ENCODE results near the gene ABHD10.

ABHD10 gene

DNA sequence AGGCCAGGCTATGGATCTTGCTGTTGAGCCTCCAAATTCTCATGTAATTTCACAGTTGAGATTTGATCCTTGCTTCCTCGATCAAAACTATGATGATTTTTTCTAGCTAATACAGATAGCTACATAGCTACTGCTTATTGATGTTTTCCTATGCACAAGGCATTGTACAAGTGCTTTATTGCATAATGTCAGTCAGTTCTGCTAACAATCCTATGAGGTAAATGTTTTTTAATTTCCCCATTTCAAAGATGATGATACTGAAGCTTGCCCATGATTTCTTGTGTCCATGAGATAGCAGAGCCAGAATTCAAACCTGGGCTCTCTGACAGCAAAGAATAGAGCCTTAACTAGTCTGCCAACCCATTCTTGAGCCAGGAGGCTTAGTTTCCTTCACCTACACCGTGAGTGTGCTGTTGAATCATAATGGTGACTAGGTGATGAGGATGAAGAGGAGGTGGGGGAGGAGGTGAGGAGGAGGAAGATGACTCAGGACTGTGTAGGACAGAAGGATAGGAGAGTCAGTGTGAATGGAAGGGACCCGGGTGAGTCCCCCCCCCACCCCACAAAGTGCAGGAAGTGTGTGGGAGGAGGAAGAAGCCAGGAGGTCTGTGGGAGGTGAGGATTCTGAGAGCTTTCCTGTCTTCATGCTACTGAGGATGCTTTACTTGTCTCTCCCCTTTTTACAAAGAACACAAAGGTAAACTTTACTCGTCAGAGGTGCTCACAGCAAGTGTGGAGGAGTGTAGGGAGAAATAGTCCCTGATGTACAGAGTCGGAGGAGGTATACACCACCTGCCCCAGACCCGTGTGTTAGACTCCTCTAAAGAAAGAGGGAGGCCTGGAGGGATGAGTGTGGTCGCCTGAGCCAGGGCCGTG is 23.5 kb downstream of the ABHD10 start:
- DNase-seq, result no peak

- DNase-seq, result no peak
These were observed 24.7 kb downstream of the ABHD10 start for GRCh38 chr3:112003321-112004080.

DNA sequence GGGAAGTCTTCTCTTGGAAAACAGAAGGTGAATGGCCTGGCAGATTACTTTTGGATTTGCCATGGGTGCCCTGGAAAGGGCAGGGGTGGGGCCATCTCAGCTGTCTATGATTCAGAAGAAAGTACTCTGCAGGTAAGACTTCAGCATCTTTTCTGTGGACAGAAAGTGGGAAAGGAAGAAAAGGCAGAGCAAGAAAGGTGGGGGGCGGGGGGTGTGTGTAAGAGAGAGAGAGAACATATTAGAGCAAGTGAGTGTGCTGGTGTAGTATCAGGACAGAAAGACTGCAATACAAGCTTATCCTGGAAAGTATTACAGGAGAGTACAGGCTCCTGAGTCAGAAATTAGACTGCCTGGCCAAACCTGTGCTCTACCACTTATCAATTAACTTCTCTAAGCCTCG is 25.4 kb downstream of the ABHD10 start:
- DNase-seq, result no peak

DNA sequence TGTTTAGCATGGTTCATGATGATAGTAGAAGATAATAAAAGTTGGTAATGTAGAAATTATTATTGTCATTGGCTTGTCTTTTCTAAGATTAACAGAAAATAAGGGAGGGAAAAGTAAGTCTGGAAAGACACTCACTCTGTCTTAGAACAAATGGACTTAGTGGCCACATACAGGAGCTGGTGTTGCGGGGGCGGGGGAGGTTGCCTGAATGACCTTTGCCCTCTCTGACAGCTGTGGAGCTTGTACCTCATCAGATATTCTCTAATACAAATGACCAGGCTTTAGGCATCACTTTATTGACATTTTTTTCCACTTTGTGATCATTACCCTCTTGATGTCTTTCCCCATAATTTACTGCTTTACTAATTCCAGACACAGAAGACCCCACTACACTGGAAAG is 25.8 kb downstream of the ABHD10 start:
- no peak for DNase-seq

DNA sequence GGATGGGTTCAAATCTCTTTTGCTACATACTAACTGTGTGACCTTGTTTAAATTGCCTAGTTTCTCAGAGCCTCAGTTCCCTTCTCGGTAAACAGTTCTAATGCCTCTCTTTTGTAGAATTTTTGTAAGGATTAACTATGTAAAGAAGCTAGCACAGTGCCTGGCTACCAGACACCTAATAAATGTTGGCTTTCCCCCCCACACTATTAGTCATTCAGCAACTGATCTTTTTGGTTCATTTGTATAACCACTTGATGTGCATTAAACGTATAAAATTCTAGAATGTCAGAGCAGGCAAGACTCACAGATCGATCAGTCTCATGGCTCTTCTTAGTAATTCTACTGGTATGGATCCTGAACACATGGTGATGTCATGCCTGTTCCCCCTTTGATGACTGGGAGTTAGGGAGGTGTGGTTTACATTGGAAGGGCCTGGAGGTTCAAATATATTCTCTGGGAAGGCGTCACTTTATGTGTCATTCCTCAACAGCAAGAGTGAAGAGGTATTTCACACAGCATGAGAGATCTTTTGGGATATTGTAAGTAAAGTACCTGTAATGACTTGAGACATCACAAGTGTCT is 26.4 kb downstream of the ABHD10 start:
- DNase-seq, result no peak

DNA sequence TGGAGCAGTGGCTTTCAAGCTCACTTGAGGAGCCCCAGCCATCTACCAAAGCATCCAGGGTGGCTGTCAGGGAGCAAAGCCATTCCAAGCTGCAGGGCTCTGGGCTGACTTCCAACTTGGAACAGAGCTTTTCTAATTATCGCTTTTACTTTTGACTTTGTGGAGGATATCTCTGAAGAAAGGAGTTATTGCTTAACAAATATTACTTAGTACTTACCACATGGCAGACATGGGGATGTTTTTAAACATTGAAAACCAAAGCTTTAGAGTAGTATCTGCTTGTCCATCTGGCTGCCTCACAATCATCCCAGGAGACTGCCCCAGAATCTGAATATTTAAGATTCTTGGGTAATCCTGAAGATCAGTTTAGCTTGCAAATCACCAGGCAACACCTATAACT is 28.8 kb downstream of the ABHD10 start:
- DNase-seq, result no peak

- no peak for DNase-seq
These were observed 30.8 kb downstream of the ABHD10 start for GRCh38 chr3:112009670-112010069.

DNA sequence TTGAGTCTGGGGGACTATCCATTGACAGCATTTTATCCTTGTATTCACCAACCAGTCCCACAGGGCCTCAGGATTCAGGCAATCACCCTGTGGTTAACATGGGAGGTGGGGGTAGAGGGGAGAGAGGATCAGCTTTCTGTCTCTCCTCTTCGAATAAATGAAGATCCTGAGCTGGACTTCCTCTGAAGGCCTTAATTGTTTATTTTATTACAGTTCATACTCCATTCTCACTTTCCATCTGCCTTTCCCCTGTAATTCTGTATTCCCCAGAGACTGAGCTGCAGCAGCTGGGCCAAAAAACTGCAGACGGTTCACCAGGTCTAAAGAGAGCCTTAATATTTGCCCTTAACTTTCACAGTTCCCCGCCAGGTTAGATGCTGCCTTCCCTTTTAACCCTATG is 31.8 kb downstream of the ABHD10 start:
- no peak for DNase-seq

- DNase-seq, result no peak
These were observed 32.6 kb downstream of the ABHD10 start for GRCh38 chr3:112011376-112011940.

GRCh38 chr3:112012205-112012992 is 33.6 kb downstream of the ABHD10 start:
- no peak for DNase-seq

GRCh38 chr3:112013058-112013783 is 34.4 kb downstream of the ABHD10 start:
- no peak for DNase-seq

DNA sequence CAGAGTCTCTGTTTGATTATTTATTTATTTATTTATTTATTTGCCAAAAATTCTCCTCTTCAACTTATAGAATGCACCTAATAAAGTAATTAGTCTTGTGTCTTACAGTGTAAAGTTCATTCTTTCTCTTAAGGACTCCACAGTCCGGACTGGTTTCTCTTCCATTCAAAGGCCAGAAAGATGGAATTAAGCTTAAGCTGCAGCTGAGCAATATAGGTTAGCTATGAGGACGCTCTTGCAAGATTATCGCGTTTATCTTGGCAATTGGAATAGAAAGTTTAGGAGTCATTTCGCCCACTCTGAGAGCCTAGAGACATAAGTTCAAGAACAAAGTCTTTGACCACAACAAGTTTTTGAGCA is 34.9 kb downstream of the ABHD10 start:
- no peak for DNase-seq

GRCh38 chr3:112017091-112017490 is 38.3 kb downstream of the ABHD10 start:
- DNase-seq, result no peak

DNA sequence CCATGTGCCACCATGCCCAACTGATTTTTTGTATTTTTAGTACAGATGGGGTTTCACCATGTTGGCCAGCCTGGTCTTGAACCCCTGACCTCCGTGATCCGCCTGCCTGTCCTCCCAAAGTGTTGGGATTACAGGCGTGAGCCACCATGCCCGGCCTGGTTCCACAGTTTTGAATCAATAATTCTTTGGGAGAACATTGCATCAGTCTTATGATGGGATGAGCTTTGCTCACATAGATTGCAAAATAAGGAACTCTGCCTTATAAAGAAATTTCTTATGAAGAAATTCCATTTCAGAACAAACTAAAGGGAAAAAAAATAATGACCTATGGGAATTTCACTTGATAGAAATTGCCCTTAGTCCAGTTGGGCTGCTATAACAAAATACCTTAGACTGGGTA is 39.9 kb downstream of the ABHD10 start:
- DNase-seq, result no peak

- DNase-seq, result no peak
These were observed 40.9 kb downstream of the ABHD10 start for GRCh38 chr3:112019716-112020115.

DNA sequence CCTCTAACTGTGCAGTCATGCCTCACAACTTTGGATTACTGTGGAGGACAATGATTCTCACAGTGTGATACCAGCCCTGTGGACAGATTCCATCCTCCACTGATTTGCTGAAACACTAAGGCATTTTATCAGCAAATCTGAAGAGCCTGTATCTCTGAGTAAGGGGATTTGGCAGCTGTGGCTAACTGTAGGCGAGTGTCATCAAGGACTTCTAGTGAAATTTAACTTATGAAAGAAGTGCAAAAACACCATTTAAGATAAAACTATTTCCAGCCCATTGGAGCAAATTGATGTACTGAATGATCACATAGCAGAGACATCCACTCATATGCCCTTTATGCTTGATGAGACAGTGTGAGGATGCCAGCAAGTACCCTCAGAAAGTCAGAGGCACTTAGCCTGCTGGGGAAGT is 41.9 kb downstream of the ABHD10 start:
- no peak for DNase-seq

DNA sequence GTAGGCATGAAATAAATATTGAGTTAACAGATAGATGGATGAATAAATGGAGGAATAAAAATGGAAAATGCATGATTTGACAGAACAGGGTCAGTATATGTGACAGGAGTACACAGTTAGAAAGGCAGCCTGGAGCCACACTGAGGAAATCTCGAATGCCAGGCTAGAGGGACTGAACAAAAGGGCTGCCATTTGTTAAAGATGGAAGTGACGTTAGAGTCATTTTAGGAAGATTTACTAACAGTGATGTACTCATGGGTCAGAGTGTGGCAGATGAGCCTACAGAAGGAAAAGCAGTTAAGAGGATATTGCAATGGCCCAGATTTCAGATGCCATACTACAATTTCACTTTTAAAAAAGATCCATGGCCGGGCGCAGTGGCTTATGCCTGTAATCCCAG is 48.3 kb downstream of the ABHD10 start:
- DNase-seq, result no peak

DNA sequence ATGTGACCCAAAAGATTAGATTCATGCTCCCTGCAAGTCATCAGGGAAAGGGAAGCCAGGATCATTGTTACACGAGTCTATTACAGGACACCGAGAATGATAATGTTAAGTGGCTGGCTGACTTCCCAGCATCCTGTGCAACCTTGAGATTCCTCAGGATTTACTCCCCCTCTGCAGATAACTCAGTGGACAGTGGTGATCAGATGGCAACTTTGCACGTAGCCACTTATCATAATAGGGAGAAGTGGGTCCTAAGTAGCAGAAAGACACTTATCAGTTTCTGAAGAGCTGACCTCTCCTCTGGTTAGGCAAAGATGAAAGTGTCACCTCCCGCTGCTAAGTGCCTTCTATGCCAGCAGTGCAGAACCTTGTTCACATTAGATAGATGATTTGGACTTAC is 49.0 kb downstream of the ABHD10 start:
- no peak for DNase-seq

DNA sequence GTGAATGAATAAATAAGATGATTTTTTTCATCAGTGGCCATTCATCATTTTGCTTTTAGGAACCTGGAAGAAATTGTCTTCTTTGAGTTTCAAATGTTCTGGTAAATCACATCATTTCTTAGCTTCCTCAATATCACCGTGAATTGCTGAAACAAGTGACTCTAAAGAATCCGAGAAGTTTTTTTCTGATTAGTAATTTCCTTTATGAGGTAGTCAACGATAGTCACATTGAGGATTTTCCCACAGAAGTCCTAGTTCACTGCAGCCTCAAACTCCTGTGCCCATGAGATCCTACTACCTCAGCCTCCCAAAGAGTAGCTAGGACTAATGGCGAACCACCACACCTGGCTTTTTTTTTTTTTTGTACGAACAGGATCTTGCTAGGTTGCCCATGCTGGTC is 52.1 kb downstream of the ABHD10 start:
- DNase-seq, result no peak

- DNase-seq, result no peak
These were observed 53.4 kb downstream of the ABHD10 start for GRCh38 chr3:112032098-112032731.

GRCh38 chr3:112034436-112034835 is 55.6 kb downstream of the ABHD10 start, which contains the start of gene TMPRSS7:
Gene TMPRSS7 (plus strand): TSS chr3:112034736. CDS start chr3:112034846, 110 bp downstream.
- DNase-seq, result no peak

All from NCI-H1417 treated with DMSO at 0.1 percent for 48 hours (cell line).